Measurements from ENCODE around the gene TMC3.

TMC3 gene

DNA sequence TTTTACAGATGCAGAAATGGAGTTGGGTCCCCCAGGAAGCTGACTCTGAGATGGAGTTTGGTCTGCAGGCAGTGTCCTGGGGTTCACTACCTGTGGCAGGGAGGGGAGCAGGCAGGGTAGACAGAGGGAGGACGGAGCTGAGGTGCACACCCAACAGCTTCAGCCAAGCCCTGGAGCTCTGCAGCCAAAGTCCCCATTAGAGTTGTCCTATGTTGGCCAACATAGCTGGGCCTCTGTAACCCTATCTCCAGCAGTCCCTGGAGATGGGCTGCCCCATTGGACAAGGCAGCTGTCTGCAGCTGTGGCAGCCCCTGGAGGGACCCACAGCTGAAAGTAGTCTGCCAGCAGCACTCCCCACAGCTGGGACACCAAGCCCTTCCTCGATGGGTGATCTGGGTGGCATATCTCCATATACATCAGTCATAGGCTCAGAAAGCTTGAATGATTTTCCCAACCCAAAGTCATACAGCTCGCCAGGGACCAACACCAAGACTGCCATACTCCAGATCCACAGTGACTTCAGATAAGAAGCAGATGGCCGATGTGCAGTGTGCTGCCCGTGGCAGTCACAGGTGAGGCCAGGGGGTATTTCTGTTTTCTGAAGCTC lies 82.0 kb downstream of the TMC3 start:
- TF ChIP-seq, protein P1, sequence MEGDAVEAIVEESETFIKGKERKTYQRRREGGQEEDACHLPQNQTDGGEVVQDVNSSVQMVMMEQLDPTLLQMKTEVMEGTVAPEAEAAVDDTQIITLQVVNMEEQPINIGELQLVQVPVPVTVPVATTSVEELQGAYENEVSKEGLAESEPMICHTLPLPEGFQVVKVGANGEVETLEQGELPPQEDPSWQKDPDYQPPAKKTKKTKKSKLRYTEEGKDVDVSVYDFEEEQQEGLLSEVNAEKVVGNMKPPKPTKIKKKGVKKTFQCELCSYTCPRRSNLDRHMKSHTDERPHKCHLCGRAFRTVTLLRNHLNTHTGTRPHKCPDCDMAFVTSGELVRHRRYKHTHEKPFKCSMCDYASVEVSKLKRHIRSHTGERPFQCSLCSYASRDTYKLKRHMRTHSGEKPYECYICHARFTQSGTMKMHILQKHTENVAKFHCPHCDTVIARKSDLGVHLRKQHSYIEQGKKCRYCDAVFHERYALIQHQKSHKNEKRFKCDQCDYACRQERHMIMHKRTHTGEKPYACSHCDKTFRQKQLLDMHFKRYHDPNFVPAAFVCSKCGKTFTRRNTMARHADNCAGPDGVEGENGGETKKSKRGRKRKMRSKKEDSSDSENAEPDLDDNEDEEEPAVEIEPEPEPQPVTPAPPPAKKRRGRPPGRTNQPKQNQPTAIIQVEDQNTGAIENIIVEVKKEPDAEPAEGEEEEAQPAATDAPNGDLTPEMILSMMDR (conservative IDR thresholded peaks at IDR 0.05; ENCODE audit: low read length): no peak
- no peak for DNase-seq (ENCODE audit: low read depth)
- no peak overlapping the region for H3K4me3 ChIP-seq (ENCODE audit: low read length)

DNA sequence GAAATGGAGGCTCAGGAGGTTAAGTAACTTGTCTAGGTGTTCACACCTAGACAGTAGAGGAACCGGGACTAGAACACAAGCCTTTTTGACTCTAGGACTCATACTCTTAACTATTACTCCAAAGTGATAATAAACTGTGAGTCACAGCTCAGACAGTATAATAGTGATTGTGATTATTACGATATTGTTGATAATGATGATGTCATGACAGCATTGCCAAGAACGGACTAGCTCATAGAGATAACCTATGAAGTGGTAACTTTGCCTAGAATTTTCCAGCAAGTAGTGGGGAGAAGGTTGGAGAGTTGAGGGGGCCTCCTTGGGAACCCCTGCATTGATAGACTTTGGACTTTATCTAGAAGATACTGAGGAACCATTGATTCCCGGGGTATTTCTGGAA lies 84.1 kb downstream of the TMC3 start:
- TF ChIP-seq, protein P1 (conservative IDR thresholded peaks at IDR 0.05; ENCODE audit: low read length): no peak
- H3K4me3 ChIP-seq (ENCODE audit: low read length): no peak overlapping the region
- no peak for DNase-seq (ENCODE audit: low read depth)

DNA sequence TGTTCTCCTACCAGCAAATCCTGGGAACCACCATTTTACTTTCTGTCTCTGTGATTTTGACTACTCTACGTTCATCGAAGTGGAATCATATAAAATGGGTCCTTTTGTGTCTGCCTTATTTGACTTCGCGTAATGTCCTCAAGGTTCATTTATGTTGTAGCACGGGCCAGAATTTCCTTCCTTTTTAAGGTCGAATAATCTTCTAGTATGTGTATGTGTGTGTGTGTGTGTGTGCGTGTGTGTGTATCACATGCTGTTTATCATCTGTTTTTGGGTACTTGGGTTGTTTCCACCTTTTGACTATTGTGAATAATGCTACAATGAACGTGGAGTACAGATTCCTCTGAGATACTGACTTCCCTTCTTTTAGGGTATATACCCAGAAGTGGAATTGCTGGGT lies 85.4 kb downstream of the TMC3 start:
- TF ChIP-seq, protein P1 (conservative IDR thresholded peaks at IDR 0.05; ENCODE audit: low read length): no peak
- no peak overlapping the region for H3K4me3 ChIP-seq (ENCODE audit: low read length)
- DNase-seq (ENCODE audit: low read depth): no peak

- no peak for DNase-seq (ENCODE audit: low read depth)
- TF ChIP-seq, protein P1 (conservative IDR thresholded peaks at IDR 0.05; ENCODE audit: low read length): no peak
Observed at GRCh38 chr15:81288040-81288439, 86.0 kb downstream of the TMC3 start.

DNA sequence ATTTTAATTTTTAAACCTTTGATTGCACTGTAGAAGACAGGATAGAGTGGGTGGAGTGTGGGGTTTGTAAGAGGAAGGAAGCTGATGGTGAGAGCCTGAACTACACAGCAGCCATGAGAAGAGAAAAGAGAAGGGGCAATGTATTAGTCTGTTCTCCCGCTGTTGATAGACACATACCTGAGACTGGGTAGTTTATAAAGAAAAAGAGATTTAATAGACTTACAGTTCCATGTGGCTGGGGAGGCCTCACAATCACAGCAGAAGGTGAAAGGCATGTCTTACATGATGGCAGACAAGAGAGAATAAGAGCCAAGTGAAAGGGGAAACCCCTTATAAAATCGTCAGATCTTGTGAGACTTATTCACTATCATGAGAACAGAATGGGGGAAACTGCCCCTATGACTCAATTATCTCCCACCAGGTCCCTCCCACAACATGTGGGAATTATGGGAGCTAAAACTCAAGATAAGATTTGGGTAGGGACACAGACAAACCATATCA lies 87.3 kb downstream of the TMC3 start:
- H3K4me3 ChIP-seq (ENCODE audit: low read length): no peak overlapping the region
- TF ChIP-seq, protein P1 (conservative IDR thresholded peaks at IDR 0.05; ENCODE audit: low read length): no peak
- DNase-seq (ENCODE audit: low read depth): no peak

More at GRCh38 chr15:81288040-81288439, 86.0 kb downstream of the TMC3 start:
- H3K4me3 ChIP-seq (ENCODE audit: low read length): no peak overlapping the region

- TF ChIP-seq, protein P1 (conservative IDR thresholded peaks at IDR 0.05; ENCODE audit: low read length): no peak
- no peak overlapping the region for H3K4me3 ChIP-seq (ENCODE audit: low read length)
- DNase-seq (ENCODE audit: low read depth): no peak
Observed at GRCh38 chr15:81285461-81285860, 88.6 kb downstream of the TMC3 start.

DNA sequence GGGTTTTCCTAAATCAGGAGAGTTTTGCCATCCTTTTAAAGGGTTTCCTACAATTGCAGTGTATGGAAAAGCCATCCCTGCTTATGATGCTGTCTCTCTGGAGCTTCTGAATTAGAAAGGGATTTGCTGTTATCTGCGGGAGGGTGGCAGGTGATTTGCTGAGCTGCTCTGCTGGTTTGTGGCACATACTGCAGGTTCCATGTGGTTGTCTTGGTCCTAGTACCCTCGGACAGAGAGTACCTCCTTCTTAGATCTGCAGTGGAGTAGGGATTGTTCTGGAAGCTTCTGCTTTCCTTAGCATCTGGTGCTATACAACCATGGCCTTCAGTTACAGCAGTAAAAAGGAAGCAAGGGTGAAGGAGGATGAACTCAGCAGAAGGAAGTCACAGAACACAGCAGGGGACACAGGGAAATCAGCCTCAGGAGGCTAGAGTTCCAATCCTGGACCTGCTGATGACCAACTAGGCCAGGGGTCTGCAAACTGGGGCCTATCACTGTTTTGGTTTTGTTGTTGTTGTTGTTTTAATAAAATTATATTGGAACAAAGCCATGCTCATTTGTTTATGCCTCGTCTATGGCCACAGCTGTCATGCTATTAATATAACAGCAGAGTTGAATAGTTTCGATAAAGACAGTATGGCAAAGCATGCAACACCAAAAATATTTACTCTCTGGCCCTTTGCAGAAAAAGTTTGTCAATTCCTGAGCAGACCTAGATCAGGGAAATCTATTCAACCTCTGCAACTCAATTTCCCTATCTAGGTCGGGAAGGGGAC lies 89.6 kb downstream of the TMC3 start:
- H3K4me3 ChIP-seq (ENCODE audit: low read length): no peak overlapping the region
- DNase-seq (ENCODE audit: low read depth): no peak
- TF ChIP-seq, protein P1 (conservative IDR thresholded peaks at IDR 0.05; ENCODE audit: low read length): no peak

Measured in AG10803 (cell line).